MM.1S (cell line): ENCODE data around the gene HAND2.

Experiments
- DNase-seq: peaks from one replicate; pipeline ENCODE4 v3.0.0-alpha.2; 2015
- H2AFZ ChIP-seq: fragments of 300-600 bp; sonication (generic); 2 replicates; pipeline ENCODE4 v1.6.0; 2016; ENCODE audit warnings: antibody characterized with exemption, low read length
- H3F3A ChIP-seq: fragments of 300-600 bp; sonication (generic); 2 replicates; pipeline ENCODE4 v1.6.1; 2016; ENCODE audit warnings: mild to moderate bottlenecking, antibody characterized with exemption, low read length, moderate library complexity, mixed read lengths; ENCODE audit not compliant: insufficient read depth
- H3K27ac ChIP-seq: fragments of 300-600 bp; sonication (generic); 2 replicates; pipeline ENCODE4 v1.5.1; 2016; ENCODE audit warnings: mild to moderate bottlenecking, low read length
- H3K27me3 ChIP-seq: fragments of 300-600 bp; sonication (generic); replicated peaks from 2 replicates; pipeline ENCODE4 v1.6.0; 2016; ENCODE audit warnings: low read length; ENCODE audit not compliant: insufficient read depth
- H3K36me3 ChIP-seq: fragments of 300-600 bp; sonication (generic); replicated peaks from 2 replicates; pipeline ENCODE4 v1.6.1; 2016; ENCODE audit warnings: mild to moderate bottlenecking, low read length, mixed read lengths; ENCODE audit not compliant: insufficient read depth
- H3K4me1 ChIP-seq: fragments of 300-600 bp; sonication (generic); 2 replicates; pipeline ENCODE4 v1.6.1; 2016; ENCODE audit warnings: low read length, mixed read lengths
- H3K4me2 ChIP-seq: fragments of 300-600 bp; sonication (generic); 2 replicates; pipeline ENCODE4 v1.6.0; 2016; ENCODE audit warnings: low read depth, low read length
- H3K4me3 ChIP-seq: fragments of 300-600 bp; sonication (generic); 2 replicates; pipeline ENCODE4 v1.5.1; 2016; ENCODE audit warnings: low read length, mixed read lengths
- H3K79me2 ChIP-seq: fragments of 300-600 bp; sonication (generic); 2 replicates; pipeline ENCODE4 v1.6.1; 2016; ENCODE audit warnings: mixed run types, low read length, mixed read lengths
- H3K9ac ChIP-seq: fragments of 300-600 bp; sonication (generic); 2 replicates; pipeline ENCODE4 v1.6.1; 2016; ENCODE audit warnings: low read length, mixed read lengths
- H3K9me2 ChIP-seq: fragments of 300-600 bp; sonication (generic); replicated peaks from 2 replicates; pipeline ENCODE4 v1.6.1; 2016; ENCODE audit warnings: mild to moderate bottlenecking, low read length, mixed read lengths; ENCODE audit not compliant: insufficient read depth
- H3K9me3 ChIP-seq: fragments of 300-600 bp; sonication (generic); replicated peaks from 2 replicates; pipeline ENCODE4 v1.6.1; 2016; ENCODE audit warnings: mild to moderate bottlenecking, low read length, mixed read lengths; ENCODE audit not compliant: insufficient read depth
- H4K20me1 ChIP-seq: fragments of 300-600 bp; sonication (generic); 2 replicates; pipeline ENCODE4 v1.6.1; 2016; ENCODE audit warnings: mild to moderate bottlenecking, low read length, moderate library complexity, mixed read lengths; ENCODE audit not compliant: insufficient read depth
- CTCF ChIP-seq: fragments of 300-600 bp; sonication (generic); IDR thresholded peaks from 2 replicates; pipeline ENCODE4 v1.5.1; 2016; ENCODE audit warnings: antibody characterized with exemption, low read length, mixed read lengths
- EZH2 ChIP-seq: fragments of 300-600 bp; sonication (generic); optimal IDR thresholded peaks from 2 replicates; pipeline ENCODE3; 2017; ENCODE audit warnings: low read depth, mild to moderate bottlenecking, antibody characterized with exemption, low read length, mixed read lengths
- EZH2phosphoT487 ChIP-seq: fragments of 300-600 bp; sonication (generic); IDR thresholded peaks from 2 replicates; pipeline ENCODE4 v1.6.1; 2018; ENCODE audit warnings: antibody characterized with exemption, low read length

HAND2 gene

GRCh38 chr4:173516621-173517524 lies 13.2 kb downstream of the HAND2 start:
- DNase-seq: no peak
- H4K20me1 ChIP-seq: no peaks in the 10 kb centered on the region
- H3K9me3 ChIP-seq: no peaks in the 10 kb centered on the region
- TF ChIP-seq EZH2: no peak
- no peak for TF ChIP-seq EZH2phosphoT487
- no peak for TF ChIP-seq CTCF
- H3K9me2 ChIP-seq: no peaks in the 10 kb centered on the region
- H3K79me2 ChIP-seq: no peaks in the 10 kb centered on the region
- no peak overlapping the region for H2AFZ ChIP-seq
- H3F3A ChIP-seq: no peaks in the 10 kb centered on the region
- H3K27ac ChIP-seq: no peak overlapping the region
- H3K4me1 ChIP-seq: no peaks in the 10 kb centered on the region
- H3K27me3 ChIP-seq: no peaks in the 10 kb centered on the region
- H3K4me3 ChIP-seq: no peak overlapping the region
- no peaks in the 10 kb centered on the region for H3K36me3 ChIP-seq
- H3K4me2 ChIP-seq: no peak overlapping the region
- H3K9ac ChIP-seq: no peak overlapping the region

- no peaks in the 10 kb centered on the region for H3K36me3 ChIP-seq
- H3K4me2 ChIP-seq: no peak overlapping the region
- H3K9ac ChIP-seq: no peak overlapping the region
- H3K27me3 ChIP-seq: no peaks in the 10 kb centered on the region
- TF ChIP-seq CTCF: no peak
- no peak for TF ChIP-seq EZH2phosphoT487
- TF ChIP-seq EZH2: no peak
- DNase-seq: no peak
- no peaks in the 10 kb centered on the region for H3K9me2 ChIP-seq
- no peaks in the 10 kb centered on the region for H4K20me1 ChIP-seq
- H3F3A ChIP-seq: no peaks in the 10 kb centered on the region
- H2AFZ ChIP-seq: no peak overlapping the region
- H3K79me2 ChIP-seq: no peaks in the 10 kb centered on the region
- no peaks in the 10 kb centered on the region for H3K4me1 ChIP-seq
- H3K9me3 ChIP-seq: no peaks in the 10 kb centered on the region
- H3K27ac ChIP-seq: no peak overlapping the region
- H3K4me3 ChIP-seq: no peak overlapping the region
Observed at GRCh38 chr4:173515458-173515857, 14.6 kb downstream of the HAND2 start.

- Histone ChIP-seq H3K36me3 (no peaks in the 10 kb centered on the region), H3K9me2 (no peaks in the 10 kb centered on the region), H2AFZ (no peak overlapping the region), H3K79me2 (no peaks in the 10 kb centered on the region), H3K4me3 (no peak overlapping the region), H3K9me3 (no peaks in the 10 kb centered on the region), H3K4me2 (no peak overlapping the region), H3K27ac (no peak overlapping the region), H3K27me3 (no peaks in the 10 kb centered on the region), H4K20me1 (no peaks in the 10 kb centered on the region), H3K9ac (no peak overlapping the region), H3F3A (no peaks in the 10 kb centered on the region), H3K4me1 (no peaks in the 10 kb centered on the region)
- TF ChIP-seq EZH2: no peak
- no peak for TF ChIP-seq EZH2phosphoT487
- TF ChIP-seq CTCF: no peak
- DNase-seq: no peak
Observed at GRCh38 chr4:173514641-173515217, 15.3 kb downstream of the HAND2 start.
